ENCODE results near the gene DNAH12.

The DNAH12 gene

DNA sequence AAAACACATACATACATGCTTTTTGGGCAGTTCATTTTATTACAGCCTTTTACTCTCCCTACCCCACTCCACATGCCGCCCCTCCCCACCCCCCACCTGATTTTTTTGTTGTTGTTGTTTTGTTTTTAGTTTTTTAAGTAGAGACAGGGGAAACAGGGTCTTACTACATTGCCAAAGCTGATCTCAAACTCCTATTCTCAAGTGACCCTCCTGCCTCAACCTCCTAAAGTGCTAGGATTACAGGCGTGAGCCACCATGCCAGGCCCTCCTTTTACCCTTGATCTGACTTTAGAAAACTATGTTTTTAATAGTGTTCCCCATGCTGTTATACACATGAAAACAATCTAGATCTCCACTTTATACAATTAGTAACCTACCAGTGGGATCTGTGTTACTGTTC lies 26.7 kb upstream of the DNAH12 start:
- Histone ChIP-seq H2AFZ (ENCODE audit: low read length) (no peak overlapping the region), H4K20me1 (ENCODE audit: insufficient read depth, low read length, poor library complexity, severe bottlenecking) (peaks cover 10% of the 10 kb centered on the region), H3K4me2 (ENCODE audit: low read depth, low read length, poor library complexity, severe bottlenecking) (no peak overlapping the region), H3K4me3 (ENCODE audit: low read length, poor library complexity, severe bottlenecking) (no peak overlapping the region), H3K9me2 (replicated peaks; ENCODE audit: low read depth, low read length) (no peaks in the 10 kb centered on the region), H3K79me2 (ENCODE audit: insufficient read depth, low read length) (peaks cover 12% of the 10 kb centered on the region), H3F3A (ENCODE audit: low read depth) (no peaks in the 10 kb centered on the region), H3K36me3 (ENCODE audit: insufficient read depth, low read length) (peaks cover 89% of the 10 kb centered on the region), H3K9me3 (ENCODE audit: insufficient read depth, low read depth, low read length) (no peaks in the 10 kb centered on the region), H3K9ac (ENCODE audit: low read depth, low read length, poor library complexity, severe bottlenecking) (no peak overlapping the region), H3K27me3 (ENCODE audit: insufficient read depth, low read length, poor library complexity, severe bottlenecking) (no peaks in the 10 kb centered on the region), H3K4me1 (ENCODE audit: insufficient read depth, low read length, poor library complexity, severe bottlenecking) (no peaks in the 10 kb centered on the region)
- TF ChIP-seq EZH2phosphoT487 (IDR thresholded peaks at IDR 0.05; ENCODE audit: borderline replicate concordance), result no peak
- TF ChIP-seq, protein P1, sequence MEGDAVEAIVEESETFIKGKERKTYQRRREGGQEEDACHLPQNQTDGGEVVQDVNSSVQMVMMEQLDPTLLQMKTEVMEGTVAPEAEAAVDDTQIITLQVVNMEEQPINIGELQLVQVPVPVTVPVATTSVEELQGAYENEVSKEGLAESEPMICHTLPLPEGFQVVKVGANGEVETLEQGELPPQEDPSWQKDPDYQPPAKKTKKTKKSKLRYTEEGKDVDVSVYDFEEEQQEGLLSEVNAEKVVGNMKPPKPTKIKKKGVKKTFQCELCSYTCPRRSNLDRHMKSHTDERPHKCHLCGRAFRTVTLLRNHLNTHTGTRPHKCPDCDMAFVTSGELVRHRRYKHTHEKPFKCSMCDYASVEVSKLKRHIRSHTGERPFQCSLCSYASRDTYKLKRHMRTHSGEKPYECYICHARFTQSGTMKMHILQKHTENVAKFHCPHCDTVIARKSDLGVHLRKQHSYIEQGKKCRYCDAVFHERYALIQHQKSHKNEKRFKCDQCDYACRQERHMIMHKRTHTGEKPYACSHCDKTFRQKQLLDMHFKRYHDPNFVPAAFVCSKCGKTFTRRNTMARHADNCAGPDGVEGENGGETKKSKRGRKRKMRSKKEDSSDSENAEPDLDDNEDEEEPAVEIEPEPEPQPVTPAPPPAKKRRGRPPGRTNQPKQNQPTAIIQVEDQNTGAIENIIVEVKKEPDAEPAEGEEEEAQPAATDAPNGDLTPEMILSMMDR (conservative IDR thresholded peaks at IDR 0.05; ENCODE audit: low read length), result no peak

DNA sequence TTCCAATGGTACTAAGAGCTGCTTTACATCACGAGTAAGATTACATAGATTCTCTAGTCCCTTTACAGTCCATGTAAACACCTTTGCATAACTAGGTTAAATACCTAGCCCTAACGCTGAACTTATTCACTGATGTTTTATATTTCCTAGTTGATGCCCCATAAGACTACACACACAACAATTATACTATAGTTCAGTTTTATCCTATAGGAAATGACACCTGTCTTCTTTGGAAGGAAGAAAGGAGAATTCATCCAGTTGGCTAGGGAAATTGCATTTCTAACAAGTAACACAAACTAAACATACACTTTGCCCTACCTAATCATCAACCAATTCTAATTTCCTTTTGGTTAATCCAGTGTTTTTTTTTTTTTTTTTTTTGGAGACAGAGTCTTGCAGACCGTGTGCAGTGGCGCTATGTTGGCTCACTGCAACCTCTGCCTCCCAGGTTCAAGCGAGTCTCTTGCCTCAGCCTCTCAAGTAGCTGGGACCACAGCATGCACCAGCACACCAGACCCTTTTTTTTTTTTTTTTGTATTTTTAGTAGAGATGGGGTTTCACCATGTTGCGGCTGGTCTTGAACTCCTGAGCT lies 25.8 kb upstream of the DNAH12 start:
- Histone ChIP-seq H3K9me3 (ENCODE audit: insufficient read depth, low read depth, low read length) (no peaks in the 10 kb centered on the region), H3K4me1 (ENCODE audit: insufficient read depth, low read length, poor library complexity, severe bottlenecking) (no peaks in the 10 kb centered on the region), H3K9me2 (replicated peaks; ENCODE audit: low read depth, low read length) (no peaks in the 10 kb centered on the region), H3K9ac (ENCODE audit: low read depth, low read length, poor library complexity, severe bottlenecking) (no peak overlapping the region), H3K4me2 (ENCODE audit: low read depth, low read length, poor library complexity, severe bottlenecking) (no peak overlapping the region), H3F3A (ENCODE audit: low read depth) (no peaks in the 10 kb centered on the region), H3K27me3 (ENCODE audit: insufficient read depth, low read length, poor library complexity, severe bottlenecking) (no peaks in the 10 kb centered on the region), H2AFZ (ENCODE audit: low read length) (no peak overlapping the region), H4K20me1 (ENCODE audit: insufficient read depth, low read length, poor library complexity, severe bottlenecking) (peaks cover 7% of the 10 kb centered on the region), H3K4me3 (ENCODE audit: low read length, poor library complexity, severe bottlenecking) (no peak overlapping the region), H3K79me2 (ENCODE audit: insufficient read depth, low read length) (peaks cover 5% of the 10 kb centered on the region; the same call in 1 of the 2 replicates), H3K36me3 (ENCODE audit: insufficient read depth, low read length) (peaks cover 80% of the 10 kb centered on the region)
- TF ChIP-seq EZH2phosphoT487 (IDR thresholded peaks at IDR 0.05; ENCODE audit: borderline replicate concordance), result no peak
- TF ChIP-seq, protein P1 (conservative IDR thresholded peaks at IDR 0.05; ENCODE audit: low read length), result no peak

DNA sequence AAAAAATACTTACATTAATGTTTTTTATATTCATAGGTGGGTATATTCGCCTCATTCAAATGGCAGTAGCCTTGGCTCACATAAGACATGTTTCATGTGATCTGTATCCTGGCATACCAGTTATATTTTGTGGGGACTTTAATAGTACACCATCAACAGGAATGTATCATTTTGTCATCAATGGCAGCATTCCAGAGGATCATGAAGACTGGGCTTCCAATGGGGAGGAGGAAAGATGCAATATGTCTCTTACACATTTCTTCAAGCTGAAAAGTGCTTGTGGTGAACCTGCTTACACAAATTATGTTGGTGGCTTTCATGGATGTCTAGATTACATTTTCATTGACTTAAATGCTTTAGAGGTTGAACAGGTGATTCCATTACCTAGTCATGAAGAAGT lies 15.4 kb upstream of the DNAH12 start:
- Histone ChIP-seq H3K9ac (ENCODE audit: low read depth, low read length, poor library complexity, severe bottlenecking) (peak overlapping the region; percentile 35), H3K4me2 (ENCODE audit: low read depth, low read length, poor library complexity, severe bottlenecking) (peak overlapping the region; percentile 100), H3K9me2 (replicated peaks; ENCODE audit: low read depth, low read length) (no peaks in the 10 kb centered on the region), H3K4me1 (ENCODE audit: insufficient read depth, low read length, poor library complexity, severe bottlenecking) (peaks cover 48% of the 10 kb centered on the region), H3F3A (ENCODE audit: low read depth) (no peaks in the 10 kb centered on the region), H3K27me3 (ENCODE audit: insufficient read depth, low read length, poor library complexity, severe bottlenecking) (no peaks in the 10 kb centered on the region), H3K79me2 (ENCODE audit: insufficient read depth, low read length) (peaks cover 68% of the 10 kb centered on the region), H2AFZ (ENCODE audit: low read length) (no peak overlapping the region), H3K4me3 (ENCODE audit: low read length, poor library complexity, severe bottlenecking) (peak overlapping the region; percentile 97), H3K9me3 (ENCODE audit: insufficient read depth, low read depth, low read length) (no peaks in the 10 kb centered on the region), H3K36me3 (ENCODE audit: insufficient read depth, low read length) (peaks cover 4% of the 10 kb centered on the region; the same call in 1 of the 2 replicates), H4K20me1 (ENCODE audit: insufficient read depth, low read length, poor library complexity, severe bottlenecking) (peaks cover 27% of the 10 kb centered on the region)
- no peak for TF ChIP-seq EZH2phosphoT487 (IDR thresholded peaks at IDR 0.05; ENCODE audit: borderline replicate concordance)
- TF ChIP-seq, protein P1 (conservative IDR thresholded peaks at IDR 0.05; ENCODE audit: low read length), result no peak
